Measurements from ENCODE around the gene CERK.

Gene CERK

GRCh38 chr22:46687460-46687859, 50.6 kb downstream of the CERK start:
- TF ChIP-seq CTCF (IDR thresholded peaks at IDR 0.05; ENCODE audit: extremely low read depth, missing control alignments): no peak
- no peak for DNase-seq (ENCODE audit: low spot score)

- DNase-seq (ENCODE audit: low spot score): no peak
- no peak for TF ChIP-seq CTCF (IDR thresholded peaks at IDR 0.05; ENCODE audit: extremely low read depth, missing control alignments)
Measured at GRCh38 chr22:46687048-46687444, 51.0 kb downstream of the CERK start.

- peak; percentile 27 for TF ChIP-seq CTCF (IDR thresholded peaks at IDR 0.05; ENCODE audit: extremely low read depth, missing control alignments)
Measured at GRCh38 chr22:46686221-46687047, 51.6 kb downstream of the CERK start.

GRCh38 chr22:46684706-46685105, 53.3 kb downstream of the CERK start:
- no peak for TF ChIP-seq CTCF (IDR thresholded peaks at IDR 0.05; ENCODE audit: extremely low read depth, missing control alignments)
- DNase-seq (ENCODE audit: low spot score): peak; percentile 90

More at GRCh38 chr22:46686221-46687047, 51.6 kb downstream of the CERK start:
- no peak for DNase-seq (ENCODE audit: low spot score)

- no peak for TF ChIP-seq CTCF (IDR thresholded peaks at IDR 0.05; ENCODE audit: extremely low read depth, missing control alignments)
- DNase-seq (ENCODE audit: low spot score): no peak
Measured at GRCh38 chr22:46682011-46682731, 55.9 kb downstream of the CERK start.

GRCh38 chr22:46681010-46681409, 57.0 kb downstream of the CERK start:
- peak; percentile 76 for DNase-seq (ENCODE audit: low spot score)
- TF ChIP-seq CTCF (IDR thresholded peaks at IDR 0.05; ENCODE audit: extremely low read depth, missing control alignments): peak; percentile 44

- no peak for DNase-seq (ENCODE audit: low spot score)
- TF ChIP-seq CTCF (IDR thresholded peaks at IDR 0.05; ENCODE audit: extremely low read depth, missing control alignments): no peak
Measured at GRCh38 chr22:46679706-46680269, 58.3 kb downstream of the CERK start.

All from GM20000 (cell line).